ENCODE data around the gene ARHGEF17.
"Not testable (repeated sequence)": the region's sequence is repeated elsewhere in the genome, so short reads cannot be mapped to it uniquely, and the experiment has no call there.

ARHGEF17 gene

GRCh38 chr11:73269459-73270015, 38.5 kb upstream of the ARHGEF17 start:
- TF ChIP-seq, protein P1, sequence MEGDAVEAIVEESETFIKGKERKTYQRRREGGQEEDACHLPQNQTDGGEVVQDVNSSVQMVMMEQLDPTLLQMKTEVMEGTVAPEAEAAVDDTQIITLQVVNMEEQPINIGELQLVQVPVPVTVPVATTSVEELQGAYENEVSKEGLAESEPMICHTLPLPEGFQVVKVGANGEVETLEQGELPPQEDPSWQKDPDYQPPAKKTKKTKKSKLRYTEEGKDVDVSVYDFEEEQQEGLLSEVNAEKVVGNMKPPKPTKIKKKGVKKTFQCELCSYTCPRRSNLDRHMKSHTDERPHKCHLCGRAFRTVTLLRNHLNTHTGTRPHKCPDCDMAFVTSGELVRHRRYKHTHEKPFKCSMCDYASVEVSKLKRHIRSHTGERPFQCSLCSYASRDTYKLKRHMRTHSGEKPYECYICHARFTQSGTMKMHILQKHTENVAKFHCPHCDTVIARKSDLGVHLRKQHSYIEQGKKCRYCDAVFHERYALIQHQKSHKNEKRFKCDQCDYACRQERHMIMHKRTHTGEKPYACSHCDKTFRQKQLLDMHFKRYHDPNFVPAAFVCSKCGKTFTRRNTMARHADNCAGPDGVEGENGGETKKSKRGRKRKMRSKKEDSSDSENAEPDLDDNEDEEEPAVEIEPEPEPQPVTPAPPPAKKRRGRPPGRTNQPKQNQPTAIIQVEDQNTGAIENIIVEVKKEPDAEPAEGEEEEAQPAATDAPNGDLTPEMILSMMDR (IDR thresholded peaks at IDR 0.05; ENCODE audit: low read depth, low read length, missing control alignments) = no peak
- H3K4me3 ChIP-seq (ENCODE audit: low read depth, low read length) = no peak overlapping the region
- no peak for DNase-seq (ENCODE audit: low read depth)

- no peak overlapping the region for H3K4me3 ChIP-seq (ENCODE audit: low read depth, low read length)
- DNase-seq (ENCODE audit: low read depth) = no peak
- TF ChIP-seq, protein P1 (IDR thresholded peaks at IDR 0.05; ENCODE audit: low read depth, low read length, missing control alignments) = no peak
These were observed 37.8 kb upstream of the ARHGEF17 start for GRCh38 chr11:73270016-73270854.

- DNase-seq (ENCODE audit: low read depth) = no peak
- H3K4me3 ChIP-seq (ENCODE audit: low read depth, low read length) = no peak overlapping the region
- TF ChIP-seq, protein P1 (IDR thresholded peaks at IDR 0.05; ENCODE audit: low read depth, low read length, missing control alignments) = no peak
These were observed 37.1 kb upstream of the ARHGEF17 start for GRCh38 chr11:73270855-73271477.

GRCh38 chr11:73271478-73271865, 36.6 kb upstream of the ARHGEF17 start:
- not testable (repeated sequence) for DNase-seq (ENCODE audit: low read depth); H3K4me3 ChIP-seq (ENCODE audit: low read depth, low read length)

DNA sequence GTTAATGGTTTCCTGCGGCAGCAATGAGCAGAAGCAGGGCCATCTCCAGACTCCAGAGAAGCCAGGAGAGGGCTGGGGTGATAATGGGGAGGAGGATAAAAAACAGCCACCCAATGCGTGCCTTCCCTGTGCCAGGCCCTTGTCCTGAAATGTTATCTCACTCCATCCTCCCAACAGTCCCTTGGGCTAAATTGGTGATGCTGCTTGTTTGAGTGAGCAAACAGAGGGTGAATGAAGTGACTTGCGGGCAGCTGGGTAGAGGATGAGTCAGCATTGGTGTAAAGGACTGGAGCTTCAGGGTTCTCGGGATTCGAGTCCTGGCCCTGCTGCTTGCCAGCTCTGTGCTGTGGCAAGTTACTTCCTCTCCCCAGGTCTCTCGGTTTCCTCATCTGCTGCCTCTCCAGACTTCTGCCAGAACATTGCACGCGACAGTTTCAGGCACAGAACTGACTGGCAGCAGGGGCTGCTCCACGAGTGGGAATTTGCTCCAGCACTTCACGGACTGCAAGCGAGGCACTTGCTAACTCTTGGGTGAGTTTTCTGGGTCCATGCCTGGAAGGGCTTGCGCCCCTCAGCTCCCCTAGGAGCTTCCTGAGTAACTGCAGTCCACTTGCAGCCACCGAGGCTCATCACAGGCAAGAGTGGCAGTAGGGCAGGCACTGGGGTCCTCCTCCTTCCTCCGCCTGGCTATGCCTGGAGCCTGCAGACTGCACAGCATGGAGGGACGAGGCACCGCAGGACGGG, 36.0 kb upstream of the ARHGEF17 start, which contains the start of gene P2RY6:
Gene P2RY6, plus strand, starts transcription at position 403 of the 744 bp plus-strand sequence. CDS start 24,181 bp downstream, outside the sequence.
- H3K4me3 ChIP-seq (ENCODE audit: low read depth, low read length) = no peak within 1 kb of the TSS
- no peak for DNase-seq (ENCODE audit: low read depth)
- TF ChIP-seq, protein P1 (IDR thresholded peaks at IDR 0.05; ENCODE audit: low read depth, low read length, missing control alignments) = no peak

GRCh38 chr11:73272680-73273038, 35.4 kb upstream of the ARHGEF17 start:
- no peak overlapping the region for H3K4me3 ChIP-seq (ENCODE audit: low read depth, low read length)
- no peak for DNase-seq (ENCODE audit: low read depth)
- TF ChIP-seq, protein P1 (IDR thresholded peaks at IDR 0.05; ENCODE audit: low read depth, low read length, missing control alignments) = no peak

Measured in GM12864 (cell line).